Endothelial cell of umbilical vein (primary cell): ENCODE measurements around the gene APCDD1.

Experiments used
- CTCF ChIP-seq, 2 donors: IDR thresholded peaks; 1 replicate in 1 of 2; 2 replicates in 1 of 2; pipeline ENCODE4 v1.5.1; 2011; ENCODE audit warnings: low read length in 2 of 2, mild to moderate bottlenecking in 2 of 2, moderate library complexity in 2 of 2, control low read depth in 1 of 2, inconsistent platforms in 1 of 2, low read depth in 1 of 2; ENCODE audit not compliant: insufficient read depth in 1 of 2; ENCODE audit errors: extremely low read depth in 1 of 2
- EZH2 ChIP-seq: IDR thresholded peaks from 2 replicates; pipeline ENCODE4 v1.6.1; 2012; ENCODE audit warnings: borderline replicate concordance, low read depth, mild to moderate bottlenecking, moderate library complexity, low read length, inconsistent platforms; ENCODE audit not compliant: severe bottlenecking
- GATA2 ChIP-seq: IDR thresholded peaks from 2 replicates; pipeline ENCODE4 v1.7.0; 2011; ENCODE audit warnings: low read depth, mild to moderate bottlenecking, moderate library complexity, mixed read lengths, low read length; ENCODE audit not compliant: insufficient read length, insufficient read depth
- MAX ChIP-seq: IDR thresholded peaks from 2 replicates; pipeline ENCODE4 v1.6.1; 2011; ENCODE audit not compliant: insufficient read depth, insufficient read length
- POLR2A ChIP-seq: IDR thresholded peaks from 2 replicates; pipeline ENCODE4 v1.6.1; 2012; ENCODE audit warnings: low read depth, mild to moderate bottlenecking, control low read depth, low read length

GRCh38 chr18:10488017-10488416 is 33.6 kb downstream of the APCDD1 start:
- TF ChIP-seq CTCF (IDR thresholded peaks at IDR 0.05; ENCODE audit: extremely low read depth in 1 of 2, insufficient read depth in 1 of 2, low read depth in 1 of 2, low read length in 2 of 2), result no peak
- TF ChIP-seq POLR2A, result no peak
- no peak for TF ChIP-seq GATA2
- TF ChIP-seq EZH2, result no peak
- no peak for TF ChIP-seq MAX
